HEK293 (cell line): ENCODE data around the gene CCDC85C.

Experiments used
- FEZF1 ChIP-seq: fragments of 450-650 bp; formaldehyde crosslinking; IDR thresholded peaks from 2 replicates; pipeline ENCODE4 v1.5.1; 2016; ENCODE audit warnings: missing biosample characterization, missing genetic modification characterization
- GLIS1 ChIP-seq: fragments of 450-650 bp; formaldehyde crosslinking; IDR thresholded peaks from 2 replicates; pipeline ENCODE4 v1.5.1; 2016; ENCODE audit warnings: missing biosample characterization, missing genetic modification characterization
- OSR2 ChIP-seq: fragments of 450-650 bp; formaldehyde crosslinking; IDR thresholded peaks from 2 replicates; pipeline ENCODE4 v1.5.1; 2016; ENCODE audit warnings: missing biosample characterization, missing genetic modification characterization
- PRDM4 ChIP-seq: fragments of 450-650 bp; formaldehyde crosslinking; IDR thresholded peaks from 2 replicates; pipeline ENCODE4 v1.5.1; 2017; ENCODE audit warnings: missing biosample characterization, missing genetic modification characterization
- REPIN1 ChIP-seq: fragments of 450-650 bp; formaldehyde crosslinking; IDR thresholded peaks from 2 replicates; pipeline ENCODE4 v1.5.1; 2017; ENCODE audit warnings: missing biosample characterization, missing genetic modification characterization, low read depth
- SCRT1 ChIP-seq: fragments of 450-650 bp; formaldehyde crosslinking; IDR thresholded peaks from 2 replicates; pipeline ENCODE4 v1.5.1; 2016; ENCODE audit warnings: missing biosample characterization, missing genetic modification characterization, borderline replicate concordance
- ZBTB17 ChIP-seq: fragments of 450-650 bp; formaldehyde crosslinking; IDR thresholded peaks from 2 replicates; pipeline ENCODE4 v1.5.1; 2016; ENCODE audit warnings: missing biosample characterization, missing genetic modification characterization
- ZBTB20 ChIP-seq: fragments of 450-650 bp; formaldehyde crosslinking; IDR thresholded peaks from 2 replicates; pipeline ENCODE4 v1.5.1; 2016; ENCODE audit warnings: missing biosample characterization, missing genetic modification characterization
- ZBTB6 ChIP-seq: fragments of 450-650 bp; formaldehyde crosslinking; IDR thresholded peaks from 2 replicates; pipeline ENCODE4 v1.5.1; 2017; ENCODE audit warnings: missing biosample characterization, missing genetic modification characterization
- ZBTB8A ChIP-seq: fragments of 450-650 bp; formaldehyde crosslinking; IDR thresholded peaks from 2 replicates; pipeline ENCODE4 v1.5.1; 2016; ENCODE audit warnings: missing biosample characterization, missing genetic modification characterization
- ZFP69B ChIP-seq: fragments of 450-650 bp; formaldehyde crosslinking; IDR thresholded peaks from 2 replicates; pipeline ENCODE4 v1.5.1; 2016; ENCODE audit warnings: missing biosample characterization, missing genetic modification characterization
- ZNF140 ChIP-seq: fragments of 450-650 bp; formaldehyde crosslinking; IDR thresholded peaks from 2 replicates; pipeline ENCODE4 v1.5.1; 2016; ENCODE audit warnings: missing biosample characterization, missing genetic modification characterization
- ZNF18 ChIP-seq: fragments of 450-650 bp; formaldehyde crosslinking; IDR thresholded peaks from 2 replicates; pipeline ENCODE4 v1.5.1; 2016; ENCODE audit warnings: missing biosample characterization, missing genetic modification characterization
- ZNF223 ChIP-seq: fragments of 450-650 bp; formaldehyde crosslinking; IDR thresholded peaks from 2 replicates; pipeline ENCODE4 v1.5.1; 2016; ENCODE audit warnings: missing biosample characterization, missing genetic modification characterization
- ZNF23 ChIP-seq: fragments of 450-650 bp; formaldehyde crosslinking; IDR thresholded peaks from 2 replicates; pipeline ENCODE4 v1.5.1; 2016; ENCODE audit warnings: missing biosample characterization, missing genetic modification characterization, borderline replicate concordance
- ZNF24 ChIP-seq: fragments of 450-650 bp; formaldehyde crosslinking; IDR thresholded peaks from 2 replicates; pipeline ENCODE4 v1.5.1; 2016; ENCODE audit warnings: missing biosample characterization, missing genetic modification characterization
- ZNF354C ChIP-seq: fragments of 450-650 bp; formaldehyde crosslinking; IDR thresholded peaks from 2 replicates; pipeline ENCODE4 v1.5.1; 2016; ENCODE audit warnings: missing biosample characterization, missing genetic modification characterization, low read depth, borderline replicate concordance
- ZNF366 ChIP-seq: fragments of 450-650 bp; formaldehyde crosslinking; conservative IDR thresholded peaks from 2 replicates; pipeline ENCODE4 v1.5.1; 2016; ENCODE audit warnings: missing biosample characterization, missing genetic modification characterization
- ZNF394 ChIP-seq: fragments of 450-650 bp; formaldehyde crosslinking; IDR thresholded peaks from 2 replicates; pipeline ENCODE4 v1.5.1; 2016; ENCODE audit warnings: missing biosample characterization, missing genetic modification characterization, mild to moderate bottlenecking, moderate library complexity, borderline replicate concordance
- ZNF561 ChIP-seq: fragments of 450-650 bp; IDR thresholded peaks from 2 replicates; pipeline ENCODE4 v1.5.1; 2018; ENCODE audit warnings: missing biosample characterization, missing genetic modification characterization, borderline replicate concordance
- ZNF629 ChIP-seq: fragments of 450-650 bp; formaldehyde crosslinking; IDR thresholded peaks from 2 replicates; pipeline ENCODE4 v1.5.1; 2017; ENCODE audit warnings: missing biosample characterization, missing genetic modification characterization
- ZNF658 ChIP-seq: fragments of 450-650 bp; formaldehyde crosslinking; IDR thresholded peaks from 2 replicates; pipeline ENCODE4; 2016; ENCODE audit warnings: missing biosample characterization, missing genetic modification characterization
- ZNF747 ChIP-seq: fragments of 450-650 bp; formaldehyde crosslinking; IDR thresholded peaks from 2 replicates; pipeline ENCODE4 v1.5.1; 2016; ENCODE audit warnings: missing biosample characterization, missing genetic modification characterization
- ZNF792 ChIP-seq: fragments of 450-650 bp; formaldehyde crosslinking; IDR thresholded peaks from 2 replicates; pipeline ENCODE4 v1.5.1; 2016; ENCODE audit warnings: missing biosample characterization, missing genetic modification characterization
- ZNF843 ChIP-seq: fragments of 450-650 bp; formaldehyde crosslinking; IDR thresholded peaks from 2 replicates; pipeline ENCODE4 v1.5.1; 2016; ENCODE audit warnings: missing biosample characterization, missing genetic modification characterization
- ZSCAN16 ChIP-seq: fragments of 450-650 bp; formaldehyde crosslinking; IDR thresholded peaks from 2 replicates; pipeline ENCODE4 v1.5.1; 2016; ENCODE audit warnings: missing biosample characterization, missing genetic modification characterization
- TF ChIP-seq, protein P1 (sequence below): fragments of 450-650 bp; formaldehyde crosslinking; IDR thresholded peaks from 2 replicates; pipeline ENCODE4 v1.5.1; 2016; ENCODE audit warnings: missing biosample characterization, missing genetic modification characterization, low read depth
- TF ChIP-seq, protein P2 (sequence below): fragments of 450-650 bp; formaldehyde crosslinking; IDR thresholded peaks from 2 replicates; pipeline ENCODE4 v1.5.1; 2016; ENCODE audit warnings: missing biosample characterization, missing genetic modification characterization

CCDC85C gene

DNA sequence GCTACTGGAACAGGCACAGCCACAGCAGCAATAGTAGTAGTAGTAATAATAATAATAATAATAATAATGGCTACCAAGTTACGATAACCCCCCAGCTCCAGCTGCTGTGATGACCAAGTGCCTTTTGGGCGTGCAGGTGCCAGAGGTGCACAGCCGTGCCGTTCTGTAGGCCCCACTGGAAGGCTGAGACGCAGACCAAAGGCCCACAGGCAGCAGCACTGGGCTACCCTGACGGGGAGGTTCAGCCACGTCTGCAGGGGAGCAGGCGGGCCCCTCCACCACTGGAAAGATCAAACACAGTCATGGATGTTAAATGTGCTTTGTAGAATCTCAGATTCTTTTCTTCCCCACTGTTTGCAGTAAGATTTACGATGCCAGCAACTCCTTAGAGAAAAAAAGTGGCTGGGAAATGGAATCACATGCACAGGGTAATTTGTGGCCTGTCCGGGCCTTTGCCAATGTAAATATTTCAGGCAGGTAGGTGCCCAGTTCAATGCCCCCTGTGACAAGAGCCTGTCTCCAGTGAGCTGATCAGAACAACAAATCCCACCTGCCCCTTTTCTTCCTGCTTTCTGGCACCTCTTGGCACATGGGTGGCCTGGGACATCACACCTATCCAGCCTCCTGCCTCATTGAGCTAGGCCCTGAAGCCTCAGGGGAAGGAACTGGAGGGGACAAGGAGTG, 32.6 kb downstream of the CCDC85C start (continued):
- TF ChIP-seq ZNF18 (peak; percentile 70), REPIN1 (tag by site-specific recombination) (peak; percentile 94; the same call in 1 of the 2 replicates), OSR2 (peak; percentile 80), SCRT1 (tag by site-specific recombination) (0 out of 2 replicates have a peak, but pooled peaks have one; percentile 27), ZNF394 (tag by site-specific recombination) (peak; percentile 32; the same call in 1 of the 2 replicates), FEZF1 (tag by site-specific recombination) (peak; percentile 96), ZNF23 (tag by site-specific recombination) (no peak), ZNF223 (tag by site-specific recombination) (peak; percentile 70; the same call in 1 of the 2 replicates), ZNF561 (tag by site-specific recombination) (peak; percentile 80; the same call in 1 of the 2 replicates), ZSCAN16 (no peak), ZNF843 (tag by site-specific recombination) (peak; percentile 94), ZBTB6 (tag by site-specific recombination) (0 out of 2 replicates have a peak, but pooled peaks have one; percentile 21), ZNF658 (tag by site-specific recombination) (no peak), GLIS1 (tag by site-specific recombination) (peak; percentile 96), ZNF629 (tag by site-specific recombination) (peak; percentile 67), ZNF792 (tag by site-specific recombination) (no peak), ZNF354C (tag by site-specific recombination) (no peak), ZNF24 (tag by site-specific recombination) (0 out of 2 replicates have a peak, but pooled peaks have one; percentile 36), ZBTB17 (tag by site-specific recombination) (peak; percentile 50), ZBTB20 (tag by site-specific recombination) (no peak), ZFP69B (peak; percentile 86), ZBTB8A (peak; percentile 79), ZNF747 (tag by site-specific recombination) (no peak), ZNF140 (no peak), PRDM4 (peak; percentile 73; the same call in 1 of the 2 replicates), ZNF366 (tag by site-specific recombination) (peak; percentile 57)
- TF ChIP-seq, protein P1, sequence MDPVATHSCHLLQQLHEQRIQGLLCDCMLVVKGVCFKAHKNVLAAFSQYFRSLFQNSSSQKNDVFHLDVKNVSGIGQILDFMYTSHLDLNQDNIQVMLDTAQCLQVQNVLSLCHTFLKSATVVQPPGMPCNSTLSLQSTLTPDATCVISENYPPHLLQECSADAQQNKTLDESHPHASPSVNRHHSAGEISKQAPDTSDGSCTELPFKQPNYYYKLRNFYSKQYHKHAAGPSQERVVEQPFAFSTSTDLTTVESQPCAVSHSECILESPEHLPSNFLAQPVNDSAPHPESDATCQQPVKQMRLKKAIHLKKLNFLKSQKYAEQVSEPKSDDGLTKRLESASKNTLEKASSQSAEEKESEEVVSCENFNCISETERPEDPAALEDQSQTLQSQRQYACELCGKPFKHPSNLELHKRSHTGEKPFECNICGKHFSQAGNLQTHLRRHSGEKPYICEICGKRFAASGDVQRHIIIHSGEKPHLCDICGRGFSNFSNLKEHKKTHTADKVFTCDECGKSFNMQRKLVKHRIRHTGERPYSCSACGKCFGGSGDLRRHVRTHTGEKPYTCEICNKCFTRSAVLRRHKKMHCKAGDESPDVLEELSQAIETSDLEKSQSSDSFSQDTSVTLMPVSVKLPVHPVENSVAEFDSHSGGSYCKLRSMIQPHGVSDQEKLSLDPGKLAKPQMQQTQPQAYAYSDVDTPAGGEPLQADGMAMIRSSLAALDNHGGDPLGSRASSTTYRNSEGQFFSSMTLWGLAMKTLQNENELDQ (tag by site-specific recombination), result no peak
- TF ChIP-seq, protein P2, sequence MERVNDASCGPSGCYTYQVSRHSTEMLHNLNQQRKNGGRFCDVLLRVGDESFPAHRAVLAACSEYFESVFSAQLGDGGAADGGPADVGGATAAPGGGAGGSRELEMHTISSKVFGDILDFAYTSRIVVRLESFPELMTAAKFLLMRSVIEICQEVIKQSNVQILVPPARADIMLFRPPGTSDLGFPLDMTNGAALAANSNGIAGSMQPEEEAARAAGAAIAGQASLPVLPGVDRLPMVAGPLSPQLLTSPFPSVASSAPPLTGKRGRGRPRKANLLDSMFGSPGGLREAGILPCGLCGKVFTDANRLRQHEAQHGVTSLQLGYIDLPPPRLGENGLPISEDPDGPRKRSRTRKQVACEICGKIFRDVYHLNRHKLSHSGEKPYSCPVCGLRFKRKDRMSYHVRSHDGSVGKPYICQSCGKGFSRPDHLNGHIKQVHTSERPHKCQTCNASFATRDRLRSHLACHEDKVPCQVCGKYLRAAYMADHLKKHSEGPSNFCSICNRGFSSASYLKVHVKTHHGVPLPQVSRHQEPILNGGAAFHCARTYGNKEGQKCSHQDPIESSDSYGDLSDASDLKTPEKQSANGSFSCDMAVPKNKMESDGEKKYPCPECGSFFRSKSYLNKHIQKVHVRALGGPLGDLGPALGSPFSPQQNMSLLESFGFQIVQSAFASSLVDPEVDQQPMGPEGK (tag by site-specific recombination), result peak; percentile 55
